LNCaP clone FGC (cell line): ENCODE data around the gene PTPRT.

ENCODE experiments used
- DNase-seq: peaks from one replicate; pipeline ENCODE4 v3.0.0-alpha.2; 2011; ENCODE audit warnings: low read depth
- H3K4me3 ChIP-seq: 2 replicates; pipeline ENCODE4 v1.5.1; 2011; ENCODE audit warnings: mild to moderate bottlenecking, low read depth, low read length, control low read depth
- TF ChIP-seq, protein P1 (sequence below): IDR thresholded peaks from 2 replicates; pipeline ENCODE4 v1.5.1; 2012; ENCODE audit warnings: mild to moderate bottlenecking; ENCODE audit not compliant: control insufficient read depth, insufficient read depth; ENCODE audit errors: extremely low read depth

Gene PTPRT

DNA sequence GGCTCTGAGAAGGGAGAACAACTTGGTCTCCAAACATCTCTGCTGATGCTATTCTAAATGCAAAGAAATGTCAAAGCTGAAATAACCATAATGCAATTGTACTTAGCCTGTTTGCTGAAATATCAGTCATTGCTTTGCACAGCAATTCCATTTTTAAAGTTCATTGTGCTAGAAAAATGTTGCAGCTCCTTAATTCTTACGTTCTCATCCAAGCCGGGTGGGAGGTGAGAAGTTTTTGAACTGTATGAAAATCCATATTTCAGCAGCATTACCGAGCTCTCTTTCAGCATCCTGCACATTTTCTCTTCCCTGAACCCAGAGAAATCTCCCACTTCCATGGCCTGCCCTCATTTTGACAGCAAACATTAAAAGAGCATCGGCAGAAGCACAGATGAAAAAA lies 630.0 kb downstream of the PTPRT start:
- TF ChIP-seq, protein P1, sequence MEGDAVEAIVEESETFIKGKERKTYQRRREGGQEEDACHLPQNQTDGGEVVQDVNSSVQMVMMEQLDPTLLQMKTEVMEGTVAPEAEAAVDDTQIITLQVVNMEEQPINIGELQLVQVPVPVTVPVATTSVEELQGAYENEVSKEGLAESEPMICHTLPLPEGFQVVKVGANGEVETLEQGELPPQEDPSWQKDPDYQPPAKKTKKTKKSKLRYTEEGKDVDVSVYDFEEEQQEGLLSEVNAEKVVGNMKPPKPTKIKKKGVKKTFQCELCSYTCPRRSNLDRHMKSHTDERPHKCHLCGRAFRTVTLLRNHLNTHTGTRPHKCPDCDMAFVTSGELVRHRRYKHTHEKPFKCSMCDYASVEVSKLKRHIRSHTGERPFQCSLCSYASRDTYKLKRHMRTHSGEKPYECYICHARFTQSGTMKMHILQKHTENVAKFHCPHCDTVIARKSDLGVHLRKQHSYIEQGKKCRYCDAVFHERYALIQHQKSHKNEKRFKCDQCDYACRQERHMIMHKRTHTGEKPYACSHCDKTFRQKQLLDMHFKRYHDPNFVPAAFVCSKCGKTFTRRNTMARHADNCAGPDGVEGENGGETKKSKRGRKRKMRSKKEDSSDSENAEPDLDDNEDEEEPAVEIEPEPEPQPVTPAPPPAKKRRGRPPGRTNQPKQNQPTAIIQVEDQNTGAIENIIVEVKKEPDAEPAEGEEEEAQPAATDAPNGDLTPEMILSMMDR, result no peak
- DNase-seq, result no peak
- H3K4me3 ChIP-seq, result no peak overlapping the region

DNA sequence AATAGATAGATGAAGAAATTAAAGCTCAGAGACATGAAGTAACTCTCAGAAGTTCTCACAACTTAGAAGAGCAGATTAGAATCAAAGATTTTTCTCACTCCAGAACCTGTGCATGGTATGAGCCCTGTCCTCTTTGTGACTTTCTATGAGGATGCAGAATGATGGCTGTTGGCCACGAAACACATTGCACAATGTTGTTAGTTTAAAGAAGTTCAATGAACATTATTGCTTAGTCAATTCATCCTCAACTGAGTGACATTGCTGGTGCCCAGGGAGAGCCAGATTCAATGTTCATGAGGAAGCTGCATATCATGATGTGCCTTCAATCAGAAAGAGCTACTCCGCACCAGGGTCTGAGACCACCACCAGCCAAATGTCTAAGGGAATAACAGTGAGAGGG lies 633.1 kb downstream of the PTPRT start:
- H3K4me3 ChIP-seq, result no peak overlapping the region
- no peak for DNase-seq
- TF ChIP-seq, protein P1, result no peak

- no peak for DNase-seq
- TF ChIP-seq, protein P1, result no peak
- H3K4me3 ChIP-seq, result no peak overlapping the region
Measured at GRCh38 chr20:42553374-42553773, 636.3 kb downstream of the PTPRT start.

- H3K4me3 ChIP-seq, result no peak overlapping the region
- DNase-seq, result no peak
- TF ChIP-seq, protein P1, result no peak
Measured at GRCh38 chr20:42549496-42549895, 640.2 kb downstream of the PTPRT start.

GRCh38 chr20:42544926-42545325 lies 644.8 kb downstream of the PTPRT start:
- TF ChIP-seq, protein P1, result no peak
- no peak for DNase-seq
- no peak overlapping the region for H3K4me3 ChIP-seq

- H3K4me3 ChIP-seq, result no peak overlapping the region
- TF ChIP-seq, protein P1, result no peak
- no peak for DNase-seq
Measured at GRCh38 chr20:42532831-42533230, 656.9 kb downstream of the PTPRT start.

DNA sequence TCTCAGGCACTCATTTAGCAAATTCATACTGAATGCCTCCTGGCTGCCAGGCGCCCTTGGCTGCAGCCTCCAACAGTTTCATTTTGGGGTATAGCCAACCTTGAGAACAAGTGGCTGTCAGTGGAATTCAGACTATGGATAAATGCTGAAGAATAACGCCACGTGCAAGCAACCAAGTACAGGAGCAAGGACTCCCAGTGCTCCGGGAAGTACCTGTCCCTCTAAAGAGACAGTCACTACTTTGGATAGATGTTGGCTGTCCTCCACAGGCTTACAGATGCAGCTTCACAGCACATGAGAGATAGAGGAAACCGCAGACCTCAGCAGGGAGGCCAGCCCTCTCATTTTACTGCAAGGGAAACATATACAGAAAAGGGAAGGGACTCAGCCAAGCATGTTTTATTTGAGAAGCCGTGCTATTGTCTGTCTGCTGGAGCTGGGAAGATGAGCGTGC lies 658.2 kb downstream of the PTPRT start:
- TF ChIP-seq, protein P1, result no peak
- no peak overlapping the region for H3K4me3 ChIP-seq
- no peak for DNase-seq
